Measurements from ENCODE around the gene PRDX1.
A peak's percentile ranks its signal among the peaks of the same experiment; 100 is the strongest.

PRDX1 gene

DNA sequence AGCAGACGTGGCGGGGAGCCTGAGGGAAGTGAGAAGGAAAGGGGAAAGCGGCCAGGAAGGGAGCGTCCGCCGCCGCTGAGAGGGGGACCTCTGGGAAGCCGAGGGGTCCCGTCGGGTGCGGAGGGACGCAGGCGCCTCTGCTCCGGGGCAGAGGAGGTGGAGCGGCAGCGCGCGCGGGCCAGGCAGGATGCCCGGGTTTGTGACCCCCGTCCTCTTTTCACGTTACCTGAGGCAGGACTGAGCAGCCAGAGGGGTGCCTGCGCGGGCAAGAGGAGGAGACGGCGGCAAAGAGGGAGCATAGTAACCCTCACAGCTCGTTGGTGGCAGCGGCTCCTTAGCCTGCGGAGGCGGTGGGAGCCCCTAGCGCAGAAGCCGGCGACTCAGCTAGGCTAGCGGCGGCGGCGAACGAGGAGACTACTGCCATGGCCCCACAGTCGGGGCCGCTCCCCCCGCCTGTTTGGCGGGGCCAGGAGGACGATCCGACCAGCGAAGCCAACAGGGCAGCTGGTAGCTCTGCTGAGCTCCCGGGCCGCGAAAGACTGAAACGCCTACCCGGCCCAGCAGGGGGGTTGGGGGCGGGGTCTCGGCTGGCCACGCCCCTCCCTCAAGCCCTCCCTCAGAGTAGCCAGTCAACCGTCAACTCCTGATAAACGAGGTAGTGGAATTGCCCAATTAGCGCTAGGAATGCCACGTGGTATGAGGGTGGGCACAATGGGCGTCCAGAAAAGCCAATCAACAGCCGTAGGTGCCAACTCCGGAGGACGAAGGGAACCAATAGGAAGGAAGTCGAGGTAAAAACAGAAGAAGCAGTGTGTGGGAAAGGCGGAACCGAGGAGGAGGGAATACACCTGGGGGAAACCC is 30.8 kb downstream of the PRDX1 start, which contains the start of gene TESK2 (continued):
- TF ChIP-seq ZNF837 (tag by site-specific recombination; IDR thresholded peaks at IDR 0.05), result no peak
- TF ChIP-seq ZNF174 (tag by site-specific recombination; IDR thresholded peaks at IDR 0.05), result no peak
- TF ChIP-seq, protein P1, sequence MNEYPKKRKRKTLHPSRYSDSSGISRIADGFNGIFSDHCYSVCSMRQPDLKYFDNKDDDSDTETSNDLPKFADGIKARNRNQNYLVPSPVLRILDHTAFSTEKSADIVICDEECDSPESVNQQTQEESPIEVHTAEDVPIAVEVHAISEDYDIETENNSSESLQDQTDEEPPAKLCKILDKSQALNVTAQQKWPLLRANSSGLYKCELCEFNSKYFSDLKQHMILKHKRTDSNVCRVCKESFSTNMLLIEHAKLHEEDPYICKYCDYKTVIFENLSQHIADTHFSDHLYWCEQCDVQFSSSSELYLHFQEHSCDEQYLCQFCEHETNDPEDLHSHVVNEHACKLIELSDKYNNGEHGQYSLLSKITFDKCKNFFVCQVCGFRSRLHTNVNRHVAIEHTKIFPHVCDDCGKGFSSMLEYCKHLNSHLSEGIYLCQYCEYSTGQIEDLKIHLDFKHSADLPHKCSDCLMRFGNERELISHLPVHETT (tag by site-specific recombination; IDR thresholded peaks at IDR 0.05), result peak; percentile 83; the same call in 1 of the 2 replicates
- no peak for TF ChIP-seq ZNF221 (tag by site-specific recombination; IDR thresholded peaks at IDR 0.05; ENCODE audit: borderline replicate concordance)
- no peak for TF ChIP-seq ZNF571 (tag by site-specific recombination; IDR thresholded peaks at IDR 0.05)
- peak; percentile 87 for TF ChIP-seq ZFP69B (tag by site-specific recombination; IDR thresholded peaks at IDR 0.05)
- peak; percentile 97 for TF ChIP-seq ZBTB8A (tag by site-specific recombination; IDR thresholded peaks at IDR 0.05)
- TF ChIP-seq, protein P2, sequence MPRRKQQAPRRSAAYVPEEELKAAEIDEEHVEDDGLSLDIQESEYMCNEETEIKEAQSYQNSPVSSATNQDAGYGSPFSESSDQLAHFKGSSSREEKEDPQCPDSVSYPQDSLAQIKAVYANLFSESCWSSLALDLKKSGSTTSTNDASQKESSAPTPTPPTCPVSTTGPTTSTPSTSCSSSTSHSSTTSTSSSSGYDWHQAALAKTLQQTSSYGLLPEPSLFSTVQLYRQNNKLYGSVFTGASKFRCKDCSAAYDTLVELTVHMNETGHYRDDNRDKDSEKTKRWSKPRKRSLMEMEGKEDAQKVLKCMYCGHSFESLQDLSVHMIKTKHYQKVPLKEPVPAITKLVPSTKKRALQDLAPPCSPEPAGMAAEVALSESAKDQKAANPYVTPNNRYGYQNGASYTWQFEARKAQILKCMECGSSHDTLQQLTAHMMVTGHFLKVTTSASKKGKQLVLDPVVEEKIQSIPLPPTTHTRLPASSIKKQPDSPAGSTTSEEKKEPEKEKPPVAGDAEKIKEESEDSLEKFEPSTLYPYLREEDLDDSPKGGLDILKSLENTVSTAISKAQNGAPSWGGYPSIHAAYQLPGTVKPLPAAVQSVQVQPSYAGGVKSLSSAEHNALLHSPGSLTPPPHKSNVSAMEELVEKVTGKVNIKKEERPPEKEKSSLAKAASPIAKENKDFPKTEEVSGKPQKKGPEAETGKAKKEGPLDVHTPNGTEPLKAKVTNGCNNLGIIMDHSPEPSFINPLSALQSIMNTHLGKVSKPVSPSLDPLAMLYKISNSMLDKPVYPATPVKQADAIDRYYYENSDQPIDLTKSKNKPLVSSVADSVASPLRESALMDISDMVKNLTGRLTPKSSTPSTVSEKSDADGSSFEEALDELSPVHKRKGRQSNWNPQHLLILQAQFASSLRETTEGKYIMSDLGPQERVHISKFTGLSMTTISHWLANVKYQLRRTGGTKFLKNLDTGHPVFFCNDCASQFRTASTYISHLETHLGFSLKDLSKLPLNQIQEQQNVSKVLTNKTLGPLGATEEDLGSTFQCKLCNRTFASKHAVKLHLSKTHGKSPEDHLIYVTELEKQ (tag by site-specific recombination; IDR thresholded peaks at IDR 0.05; ENCODE audit: borderline replicate concordance), result no peak
- TF ChIP-seq ZNF621 (tag by site-specific recombination; IDR thresholded peaks at IDR 0.05), result no peak
- TF ChIP-seq, protein P3, sequence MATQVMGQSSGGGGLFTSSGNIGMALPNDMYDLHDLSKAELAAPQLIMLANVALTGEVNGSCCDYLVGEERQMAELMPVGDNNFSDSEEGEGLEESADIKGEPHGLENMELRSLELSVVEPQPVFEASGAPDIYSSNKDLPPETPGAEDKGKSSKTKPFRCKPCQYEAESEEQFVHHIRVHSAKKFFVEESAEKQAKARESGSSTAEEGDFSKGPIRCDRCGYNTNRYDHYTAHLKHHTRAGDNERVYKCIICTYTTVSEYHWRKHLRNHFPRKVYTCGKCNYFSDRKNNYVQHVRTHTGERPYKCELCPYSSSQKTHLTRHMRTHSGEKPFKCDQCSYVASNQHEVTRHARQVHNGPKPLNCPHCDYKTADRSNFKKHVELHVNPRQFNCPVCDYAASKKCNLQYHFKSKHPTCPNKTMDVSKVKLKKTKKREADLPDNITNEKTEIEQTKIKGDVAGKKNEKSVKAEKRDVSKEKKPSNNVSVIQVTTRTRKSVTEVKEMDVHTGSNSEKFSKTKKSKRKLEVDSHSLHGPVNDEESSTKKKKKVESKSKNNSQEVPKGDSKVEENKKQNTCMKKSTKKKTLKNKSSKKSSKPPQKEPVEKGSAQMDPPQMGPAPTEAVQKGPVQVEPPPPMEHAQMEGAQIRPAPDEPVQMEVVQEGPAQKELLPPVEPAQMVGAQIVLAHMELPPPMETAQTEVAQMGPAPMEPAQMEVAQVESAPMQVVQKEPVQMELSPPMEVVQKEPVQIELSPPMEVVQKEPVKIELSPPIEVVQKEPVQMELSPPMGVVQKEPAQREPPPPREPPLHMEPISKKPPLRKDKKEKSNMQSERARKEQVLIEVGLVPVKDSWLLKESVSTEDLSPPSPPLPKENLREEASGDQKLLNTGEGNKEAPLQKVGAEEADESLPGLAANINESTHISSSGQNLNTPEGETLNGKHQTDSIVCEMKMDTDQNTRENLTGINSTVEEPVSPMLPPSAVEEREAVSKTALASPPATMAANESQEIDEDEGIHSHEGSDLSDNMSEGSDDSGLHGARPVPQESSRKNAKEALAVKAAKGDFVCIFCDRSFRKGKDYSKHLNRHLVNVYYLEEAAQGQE (tag by site-specific recombination; IDR thresholded peaks at IDR 0.05), result no peak
- no peak for TF ChIP-seq ZSCAN16 (tag by site-specific recombination; IDR thresholded peaks at IDR 0.05)
- TF ChIP-seq, protein P4, sequence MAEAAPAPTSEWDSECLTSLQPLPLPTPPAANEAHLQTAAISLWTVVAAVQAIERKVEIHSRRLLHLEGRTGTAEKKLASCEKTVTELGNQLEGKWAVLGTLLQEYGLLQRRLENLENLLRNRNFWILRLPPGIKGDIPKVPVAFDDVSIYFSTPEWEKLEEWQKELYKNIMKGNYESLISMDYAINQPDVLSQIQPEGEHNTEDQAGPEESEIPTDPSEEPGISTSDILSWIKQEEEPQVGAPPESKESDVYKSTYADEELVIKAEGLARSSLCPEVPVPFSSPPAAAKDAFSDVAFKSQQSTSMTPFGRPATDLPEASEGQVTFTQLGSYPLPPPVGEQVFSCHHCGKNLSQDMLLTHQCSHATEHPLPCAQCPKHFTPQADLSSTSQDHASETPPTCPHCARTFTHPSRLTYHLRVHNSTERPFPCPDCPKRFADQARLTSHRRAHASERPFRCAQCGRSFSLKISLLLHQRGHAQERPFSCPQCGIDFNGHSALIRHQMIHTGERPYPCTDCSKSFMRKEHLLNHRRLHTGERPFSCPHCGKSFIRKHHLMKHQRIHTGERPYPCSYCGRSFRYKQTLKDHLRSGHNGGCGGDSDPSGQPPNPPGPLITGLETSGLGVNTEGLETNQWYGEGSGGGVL (tag by site-specific recombination; IDR thresholded peaks at IDR 0.05), result no peak
- TF ChIP-seq ZSCAN30 (tag by site-specific recombination; IDR thresholded peaks at IDR 0.05), result peak; percentile 80
- 0 out of 2 replicates have a peak, but pooled peaks have one; percentile 34 for TF ChIP-seq HOXC10 (CRISPR knock-in tag; IDR thresholded peaks at IDR 0.05)
- no peak for TF ChIP-seq ZNF23 (tag by site-specific recombination; IDR thresholded peaks at IDR 0.05; ENCODE audit: borderline replicate concordance)
- TF ChIP-seq SP2 (tag by site-specific recombination; IDR thresholded peaks at IDR 0.05), result peak; percentile 100
- TF ChIP-seq, protein P5, sequence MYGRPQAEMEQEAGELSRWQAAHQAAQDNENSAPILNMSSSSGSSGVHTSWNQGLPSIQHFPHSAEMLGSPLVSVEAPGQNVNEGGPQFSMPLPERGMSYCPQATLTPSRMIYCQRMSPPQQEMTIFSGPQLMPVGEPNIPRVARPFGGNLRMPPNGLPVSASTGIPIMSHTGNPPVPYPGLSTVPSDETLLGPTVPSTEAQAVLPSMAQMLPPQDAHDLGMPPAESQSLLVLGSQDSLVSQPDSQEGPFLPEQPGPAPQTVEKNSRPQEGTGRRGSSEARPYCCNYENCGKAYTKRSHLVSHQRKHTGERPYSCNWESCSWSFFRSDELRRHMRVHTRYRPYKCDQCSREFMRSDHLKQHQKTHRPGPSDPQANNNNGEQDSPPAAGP (tag by site-specific recombination; IDR thresholded peaks at IDR 0.05), result peak; percentile 58
- TF ChIP-seq, protein P6, sequence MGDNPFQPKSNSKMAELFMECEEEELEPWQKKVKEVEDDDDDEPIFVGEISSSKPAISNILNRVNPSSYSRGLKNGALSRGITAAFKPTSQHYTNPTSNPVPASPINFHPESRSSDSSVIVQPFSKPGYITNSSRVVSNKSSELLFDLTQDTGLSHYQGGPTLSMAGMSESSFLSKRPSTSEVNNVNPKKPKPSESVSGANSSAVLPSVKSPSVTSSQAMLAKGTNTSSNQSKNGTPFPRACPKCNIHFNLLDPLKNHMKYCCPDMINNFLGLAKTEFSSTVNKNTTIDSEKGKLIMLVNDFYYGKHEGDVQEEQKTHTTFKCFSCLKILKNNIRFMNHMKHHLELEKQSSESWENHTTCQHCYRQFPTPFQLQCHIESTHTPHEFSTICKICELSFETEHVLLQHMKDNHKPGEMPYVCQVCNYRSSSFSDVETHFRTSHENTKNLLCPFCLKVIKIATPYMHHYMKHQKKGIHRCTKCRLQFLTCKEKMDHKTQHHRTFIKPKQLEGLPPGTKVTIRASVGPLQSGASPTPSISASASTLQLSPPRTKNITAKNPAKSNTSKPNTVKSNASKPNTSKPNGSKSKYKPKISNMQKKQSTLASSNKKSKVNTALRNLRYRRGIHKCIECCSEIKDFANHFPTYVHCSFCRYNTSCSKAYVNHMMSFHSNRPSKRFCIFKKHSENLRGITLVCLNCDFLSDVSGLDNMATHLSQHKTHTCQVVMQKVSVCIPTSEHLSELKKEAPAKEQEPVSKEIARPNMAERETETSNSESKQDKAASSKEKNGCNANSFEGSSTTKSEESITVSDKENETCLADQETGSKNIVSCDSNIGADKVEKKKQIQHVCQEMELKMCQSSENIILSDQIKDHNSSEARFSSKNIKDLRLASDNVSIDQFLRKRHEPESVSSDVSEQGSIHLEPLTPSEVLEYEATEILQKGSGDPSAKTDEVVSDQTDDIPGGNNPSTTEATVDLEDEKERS (tag by site-specific recombination; IDR thresholded peaks at IDR 0.05), result no peak

Data from HEK293 (cell line).